HG03354 (cell line): ENCODE data around the gene PEAK1.

Experiments used
- ATAC-seq: cut with Tn5 transposase; IDR thresholded peaks from one replicate; pipeline ENCODE4 v1.9.1; 2021; ENCODE audit warnings: mild to moderate bottlenecking; ENCODE audit not compliant: unreplicated experiment, poor library complexity, severe bottlenecking

The PEAK1 gene

DNA sequence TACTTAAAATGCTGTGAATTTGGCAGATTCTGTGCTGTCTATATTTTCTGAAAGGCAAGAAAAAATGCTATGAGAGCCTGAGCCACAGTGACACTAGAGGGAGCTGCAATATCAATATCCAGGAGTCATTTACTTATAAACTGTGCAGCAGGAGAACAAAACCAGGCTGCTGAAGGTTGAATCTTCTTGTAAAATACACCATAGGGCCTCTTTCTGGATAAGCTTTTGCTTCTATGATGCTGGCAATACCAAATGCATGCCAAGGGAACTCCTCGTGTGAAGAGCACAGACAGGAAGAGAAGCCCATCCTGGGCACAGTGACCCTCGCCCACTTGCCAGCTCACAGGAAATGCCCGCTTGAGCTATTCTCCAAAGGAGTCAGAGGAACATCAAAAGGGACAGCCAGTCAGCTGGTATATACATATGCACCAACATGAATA, 301.0 kb downstream of the PEAK1 start:
- no peak for ATAC-seq

DNA sequence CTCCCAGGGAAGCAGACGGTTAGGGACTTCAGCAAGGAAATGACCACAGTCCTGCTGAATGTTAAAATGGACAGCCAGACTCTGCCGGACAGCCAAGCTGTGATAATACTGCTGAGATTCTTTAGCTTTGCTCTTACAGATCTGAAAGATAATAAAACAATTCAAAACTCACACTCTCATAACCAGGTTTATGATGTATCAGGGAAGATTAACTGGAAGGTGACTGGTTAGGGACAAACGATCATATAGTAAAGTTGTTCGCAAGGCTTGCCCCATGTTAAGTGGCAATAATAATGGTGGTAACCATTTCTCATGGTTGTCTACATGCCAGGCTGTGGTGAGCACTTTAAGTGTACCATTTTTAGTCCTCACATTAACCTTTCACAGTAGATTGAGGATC, 304.7 kb downstream of the PEAK1 start:
- ATAC-seq: no peak

DNA sequence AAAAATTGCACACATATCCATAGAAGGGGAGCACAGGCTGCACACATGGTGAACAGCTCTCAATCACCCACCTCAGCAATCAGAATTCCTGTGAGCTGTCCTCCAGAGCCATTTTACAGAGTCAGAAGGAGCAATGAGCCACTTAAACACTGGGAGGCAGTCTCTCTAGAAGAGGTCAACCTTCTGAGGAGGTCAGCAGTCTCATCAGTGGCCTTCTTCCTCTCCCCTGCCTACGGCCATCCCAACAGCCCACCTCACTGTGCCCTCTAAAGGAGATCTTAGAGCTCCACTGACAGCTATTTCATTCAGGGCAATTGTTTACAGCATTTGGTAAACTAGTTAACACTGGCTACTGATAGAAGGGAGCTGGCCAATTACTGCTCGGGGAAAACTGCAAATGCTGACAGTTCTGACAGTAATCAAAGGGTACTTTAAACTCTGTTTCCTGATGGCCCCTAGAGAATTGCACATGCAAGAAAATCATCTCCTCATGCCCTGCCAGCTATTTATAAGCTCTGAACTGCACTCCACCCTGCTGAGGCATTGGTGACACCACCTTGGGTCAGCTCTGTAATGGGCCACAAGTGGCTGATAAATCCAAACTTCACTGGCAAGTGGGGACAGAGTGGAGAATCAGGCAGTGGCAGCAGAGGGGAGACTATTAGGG, 306.9 kb downstream of the PEAK1 start:
- no peak for ATAC-seq

DNA sequence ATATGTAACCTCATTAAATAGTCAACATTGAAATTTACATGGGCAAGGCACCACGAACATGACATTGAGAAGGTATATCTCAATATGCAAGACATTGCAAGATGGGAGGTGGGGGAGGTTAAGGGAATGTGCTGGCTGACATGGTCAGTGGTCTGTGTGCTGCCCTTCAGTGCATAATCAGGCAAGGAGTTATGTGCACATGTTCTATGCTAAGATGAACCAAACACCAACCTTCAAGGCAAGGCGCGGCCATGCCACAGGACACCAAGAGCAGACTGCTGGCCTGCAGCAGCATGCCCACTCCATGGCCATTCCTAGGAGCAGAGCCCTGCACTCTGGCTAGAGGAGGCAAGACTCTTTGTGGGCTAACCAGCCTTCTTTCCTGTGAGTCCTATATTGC, 308.1 kb downstream of the PEAK1 start:
- ATAC-seq: no peak

GRCh38 chr15:77107531-77108355, 312.2 kb downstream of the PEAK1 start:
- no peak for ATAC-seq

GRCh38 chr15:77107068-77107467, 312.8 kb downstream of the PEAK1 start:
- ATAC-seq: no peak

GRCh38 chr15:77104155-77104554, 315.7 kb downstream of the PEAK1 start:
- ATAC-seq: no peak

GRCh38 chr15:77099741-77100463, 320.0 kb downstream of the PEAK1 start:
- ATAC-seq: no peak

DNA sequence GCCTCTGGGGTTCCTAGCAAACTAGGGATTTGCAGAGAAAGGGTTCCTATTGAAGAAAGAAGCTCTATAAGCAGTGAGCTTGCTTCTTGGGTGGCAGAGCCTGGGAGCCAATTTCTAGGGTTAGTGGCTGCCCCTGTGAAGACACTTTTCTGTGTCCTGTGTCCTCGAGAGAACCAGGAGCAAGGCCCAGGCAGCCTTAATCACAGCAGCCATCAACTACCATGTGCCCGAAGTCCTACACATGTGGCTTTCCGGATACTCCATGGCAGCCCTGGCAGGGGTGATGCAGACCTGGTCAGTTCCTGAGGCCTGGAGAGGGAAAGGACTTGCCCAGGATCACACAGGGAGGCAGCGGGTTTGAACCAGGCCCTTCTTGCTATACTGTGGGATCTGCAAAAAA, 321.3 kb downstream of the PEAK1 start:
- ATAC-seq: no peak

- no peak for ATAC-seq
These were observed 322.0 kb downstream of the PEAK1 start for GRCh38 chr15:77097921-77098320.

DNA sequence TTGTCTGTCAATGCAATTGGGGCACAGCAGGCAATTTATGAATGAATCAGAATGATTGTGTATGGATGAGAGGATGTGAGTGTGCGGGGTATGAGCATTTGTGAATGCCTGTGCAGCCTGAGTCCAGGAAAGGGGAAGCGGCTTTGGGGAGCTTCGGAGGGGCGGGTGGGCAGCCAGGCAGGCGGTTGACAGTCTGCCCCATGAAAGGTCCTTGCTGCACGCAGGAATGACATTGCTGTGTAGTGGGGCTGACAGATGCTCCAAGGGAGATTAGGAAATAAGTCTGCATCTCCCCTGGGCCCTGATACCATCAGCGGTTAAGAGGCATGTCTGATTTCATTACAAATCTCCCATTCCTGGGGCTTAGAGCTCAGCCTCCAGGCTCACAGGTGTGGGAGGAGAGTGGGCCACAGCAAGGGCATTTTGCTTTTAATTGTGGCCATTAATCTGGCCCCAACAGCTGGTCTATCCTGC, 322.6 kb downstream of the PEAK1 start:
- ATAC-seq: no peak

GRCh38 chr15:77096541-77096940, 323.4 kb downstream of the PEAK1 start:
- ATAC-seq: no peak

- ATAC-seq: no peak
These were observed 323.8 kb downstream of the PEAK1 start for GRCh38 chr15:77096138-77096537.

GRCh38 chr15:77094397-77095030, 325.4 kb downstream of the PEAK1 start:
- ATAC-seq: no peak

DNA sequence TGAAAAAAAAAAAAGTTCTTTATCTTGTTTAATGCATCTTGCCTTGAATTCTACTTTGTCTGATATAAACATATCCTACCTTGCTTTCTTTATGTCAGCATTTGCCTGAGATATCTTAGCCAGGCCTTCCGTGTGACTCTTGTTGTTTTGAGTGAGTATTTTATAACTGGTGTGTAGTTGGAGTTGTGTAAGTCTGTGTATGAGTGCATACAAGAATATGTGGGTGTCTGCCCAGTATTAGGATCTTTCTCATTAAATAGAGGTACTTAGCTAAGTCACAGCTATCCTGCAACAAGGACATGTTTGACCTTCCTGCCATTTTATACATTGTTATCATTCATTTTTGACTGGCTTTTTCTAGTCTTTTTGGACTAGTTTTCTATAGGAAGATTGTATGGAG, 326.5 kb downstream of the PEAK1 start:
- ATAC-seq: no peak

DNA sequence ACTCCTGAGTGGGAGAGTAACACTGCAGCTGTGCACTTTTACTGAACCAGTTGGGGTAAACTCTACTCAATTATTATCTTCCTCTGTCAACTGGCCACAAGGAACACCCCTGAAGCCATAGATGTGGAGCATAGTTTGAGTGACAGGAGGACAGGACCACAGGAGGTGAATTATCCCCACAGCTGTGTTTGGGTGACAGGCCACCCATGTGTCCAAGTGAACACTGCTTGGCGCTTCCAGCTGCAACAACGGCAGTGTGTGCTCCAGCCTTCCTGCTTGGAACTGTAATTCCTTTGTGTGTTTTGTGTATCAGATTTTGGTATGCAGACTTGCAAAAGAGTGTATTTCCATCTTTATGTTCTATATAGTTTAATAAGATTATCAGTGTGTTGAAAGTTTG, 328.8 kb downstream of the PEAK1 start:
- no peak for ATAC-seq

- ATAC-seq: no peak
These were observed 332.7 kb downstream of the PEAK1 start for GRCh38 chr15:77087213-77087612.

DNA sequence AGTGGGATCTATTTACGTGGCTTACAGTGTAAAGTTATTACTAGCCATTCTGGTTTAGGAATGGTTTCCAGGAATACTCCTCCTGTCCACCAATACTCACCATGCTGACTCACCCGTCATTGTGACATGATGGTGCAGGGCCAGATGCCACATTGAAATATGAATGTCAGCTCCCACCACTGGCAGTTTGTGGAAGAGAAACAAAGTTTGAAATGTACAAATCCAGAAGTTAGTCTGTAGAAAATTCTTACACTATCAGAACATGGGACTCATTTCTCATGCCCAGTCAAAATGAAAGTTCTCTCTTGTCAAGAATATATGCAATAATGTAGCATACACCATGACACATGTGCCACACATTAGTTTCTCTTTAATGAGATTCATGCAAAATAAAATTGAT, 334.6 kb downstream of the PEAK1 start:
- ATAC-seq: no peak

DNA sequence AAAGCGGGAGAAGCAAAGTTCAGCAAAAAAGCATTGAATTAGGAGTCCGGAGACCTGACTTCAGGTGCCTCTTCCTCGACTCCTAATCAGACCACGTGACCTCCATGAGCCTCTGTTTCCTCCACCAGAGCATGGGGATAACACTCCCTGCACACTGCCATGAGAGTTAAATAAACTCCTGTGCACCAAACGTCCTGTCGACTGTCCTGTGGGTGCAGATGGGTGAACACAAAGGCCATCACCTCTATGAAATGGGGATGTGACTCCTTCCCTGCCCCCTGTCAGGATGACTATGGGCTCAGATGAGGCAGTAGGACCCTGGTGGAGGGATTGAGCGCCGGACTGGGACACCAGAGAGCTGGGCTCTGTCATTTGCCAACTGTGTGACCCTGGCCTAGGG, 335.5 kb downstream of the PEAK1 start:
- no peak for ATAC-seq
